AG04450 (cell line): ENCODE measurements around the gene SUMF2. TPM values are rescaled to one million over a fixed set of nuclear protein-coding genes. Genes with fewer than 3 reads are reported as not detected.
"Not testable (repeated sequence)": the region's sequence is repeated elsewhere in the genome, so short reads cannot be mapped to it uniquely, and the experiment has no call there.

Experiments used
- CTCF ChIA-PET: fragments of 300-600, 350-600 bp; formaldehyde crosslinking; extraction: SDS; loops from one replicate; lab custom pipeline; 2022; ENCODE audit warnings: antibody characterized with exemption, inconsistent platforms; lab: Charles Lee
- POLR2A ChIA-PET: fragments of 350-600 bp; formaldehyde crosslinking; extraction: SDS; loops from one replicate; lab custom pipeline; 2021; ENCODE audit warnings: antibody characterized with exemption, inconsistent platforms; lab: Yijun Ruan, JAX
- DNase-seq: peaks from one replicate; pipeline ENCODE4 v3.0.0-alpha.2; 2011; ENCODE audit warnings: low read depth, low spot score
- H3K27ac ChIP-seq: one replicate; pipeline ENCODE4 v1.5.1; 2012; ENCODE audit warnings: low read depth, low read length, control low read depth
- H3K27me3 ChIP-seq: one replicate; pipeline ENCODE4 v1.6.0; 2012; ENCODE audit warnings: low read length; ENCODE audit not compliant: control insufficient read depth, insufficient read depth
- H3K4me3 ChIP-seq: 2 replicates; pipeline ENCODE4 v1.5.1; 2011; ENCODE audit warnings: mild to moderate bottlenecking, low read depth, low read length, control low read depth
- H3K9me3 ChIP-seq: 2 replicates; pipeline ENCODE4 v1.5.1; 2012; ENCODE audit warnings: low read length; ENCODE audit not compliant: control insufficient read depth, insufficient read depth
- polyA plus RNA-seq: library from polyadenylated mRNA; depleted of rRNA; stranded (reverse); fragments of >200 nt; gene quantifications from 2 replicates; pipeline ENCODE4 v1.2.3, GENCODE V29; 2011
- TF ChIP-seq, protein P1 (sequence below): IDR thresholded peaks from 2 replicates; pipeline ENCODE4 v1.5.1; 2011; ENCODE audit warnings: low read depth, low read length, control low read depth, inconsistent platforms

The SUMF2 gene
- polyA plus RNA-seq, 1 experiment: 95.4 TPM

DNA sequence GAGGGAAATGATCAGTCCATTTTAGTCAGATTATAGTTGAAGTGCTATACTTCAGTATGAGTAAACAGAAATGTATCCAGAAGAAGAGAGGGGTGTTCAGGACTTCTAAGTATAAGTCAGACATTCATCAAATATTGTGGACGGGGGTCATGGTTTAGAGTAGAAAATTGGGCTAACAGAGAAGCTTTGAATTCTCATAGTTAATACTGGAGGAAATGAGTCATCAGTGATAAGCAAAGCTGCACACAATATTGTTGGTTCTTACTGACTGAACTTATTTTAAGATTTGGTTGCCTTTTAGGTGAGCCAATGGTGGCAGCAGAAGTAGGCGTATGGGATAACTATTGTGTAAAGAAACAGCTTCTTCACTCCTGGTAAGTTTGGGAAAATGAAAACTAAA is 1.7 kb upstream of the SUMF2 start:
- peak; percentile 44 for DNase-seq
- no peaks in the 10 kb centered on the region; the same call in 1 of the 2 replicates for H3K9me3 ChIP-seq
- CTCF ChIA-PET: interaction anchor here (0.8 to 4.2 kb wide), 4 partner anchors 11 to 58 kb away, joined by 3 to 55 read pairs (median 7); partner anchors contain the start of gene PHKG1
- no peaks in the 10 kb centered on the region for H3K27me3 ChIP-seq
- POLR2A ChIA-PET: interaction anchor here (1.6 to 2.9 kb wide), 2 partner anchors 11 to 29 kb away, joined by 4 to 22 read pairs; partner anchors contain the start of genes CCT6A and PSPH
- no peak overlapping the region for H3K4me3 ChIP-seq
- H3K27ac ChIP-seq: no peak overlapping the region
- TF ChIP-seq, protein P1, sequence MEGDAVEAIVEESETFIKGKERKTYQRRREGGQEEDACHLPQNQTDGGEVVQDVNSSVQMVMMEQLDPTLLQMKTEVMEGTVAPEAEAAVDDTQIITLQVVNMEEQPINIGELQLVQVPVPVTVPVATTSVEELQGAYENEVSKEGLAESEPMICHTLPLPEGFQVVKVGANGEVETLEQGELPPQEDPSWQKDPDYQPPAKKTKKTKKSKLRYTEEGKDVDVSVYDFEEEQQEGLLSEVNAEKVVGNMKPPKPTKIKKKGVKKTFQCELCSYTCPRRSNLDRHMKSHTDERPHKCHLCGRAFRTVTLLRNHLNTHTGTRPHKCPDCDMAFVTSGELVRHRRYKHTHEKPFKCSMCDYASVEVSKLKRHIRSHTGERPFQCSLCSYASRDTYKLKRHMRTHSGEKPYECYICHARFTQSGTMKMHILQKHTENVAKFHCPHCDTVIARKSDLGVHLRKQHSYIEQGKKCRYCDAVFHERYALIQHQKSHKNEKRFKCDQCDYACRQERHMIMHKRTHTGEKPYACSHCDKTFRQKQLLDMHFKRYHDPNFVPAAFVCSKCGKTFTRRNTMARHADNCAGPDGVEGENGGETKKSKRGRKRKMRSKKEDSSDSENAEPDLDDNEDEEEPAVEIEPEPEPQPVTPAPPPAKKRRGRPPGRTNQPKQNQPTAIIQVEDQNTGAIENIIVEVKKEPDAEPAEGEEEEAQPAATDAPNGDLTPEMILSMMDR: no peak

DNA sequence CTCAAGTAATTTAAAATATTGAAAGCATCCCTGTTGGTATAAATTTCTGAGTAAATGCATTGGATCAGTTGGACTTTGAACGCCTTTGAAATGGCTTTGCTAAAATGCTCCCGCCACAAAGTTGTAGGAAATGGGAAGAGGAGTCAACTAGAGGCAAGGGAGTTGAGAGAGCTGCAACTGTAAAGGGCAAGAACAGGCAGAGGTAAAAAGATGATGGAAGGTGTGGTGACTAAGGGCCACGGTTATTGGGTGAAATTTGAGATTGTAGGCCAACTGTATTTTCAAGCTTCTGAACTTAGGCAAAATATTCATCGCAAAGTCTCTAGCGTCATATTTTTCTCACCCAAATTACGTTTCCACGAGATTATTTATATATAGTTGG is 595 bp upstream of the SUMF2 start:
- no peak for DNase-seq
- Histone ChIP-seq H3K4me3 (no peak overlapping the region), H3K27me3 (no peaks in the 10 kb centered on the region), H3K9me3 (no peaks in the 10 kb centered on the region; the same call in 1 of the 2 replicates), H3K27ac (peak overlapping the region; percentile 82)
- CTCF ChIA-PET: interaction anchor here (0.6 to 4.2 kb wide), 4 partner anchors 10 to 59 kb away, joined by 3 to 55 read pairs (median 8); no protein-coding TSS in a partner anchor
- POLR2A ChIA-PET: interaction anchor here (1.1 to 2.9 kb wide), 4 partner anchors 12 to 30 kb away, joined by 3 to 41 read pairs (median 13); partner anchors contain the start of genes CCT6A and PSPH
- TF ChIP-seq, protein P1: no peak

DNA sequence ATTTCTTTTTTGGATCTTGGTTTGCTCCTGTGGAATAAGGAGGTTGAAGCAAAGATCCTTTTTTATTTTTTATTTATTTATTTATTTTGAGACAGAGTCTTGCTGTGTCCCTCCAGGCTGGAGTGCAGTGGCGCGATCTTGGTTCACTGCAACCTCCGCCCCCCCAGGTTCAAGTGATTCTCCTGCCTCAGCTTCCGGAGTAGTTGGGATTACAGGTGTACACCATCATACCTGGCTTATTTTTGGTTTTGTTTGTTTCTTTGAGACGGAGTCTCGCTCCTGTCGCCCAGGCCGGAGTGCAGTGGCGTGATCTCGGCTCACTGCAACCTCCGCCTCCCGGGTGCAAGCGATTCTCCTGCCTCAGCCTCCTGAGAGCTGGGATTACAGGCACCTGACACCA is 2.3 kb downstream of the SUMF2 start:
- CTCF ChIA-PET: interaction anchor here (1.3 to 4.2 kb wide), 4 partner anchors 7 to 62 kb away, joined by 6 to 55 read pairs (median 9); partner anchors contain the start of gene PHKG1
- H3K9me3 ChIP-seq, H3K27ac ChIP-seq, DNase-seq, H3K27me3 ChIP-seq, H3K4me3 ChIP-seq: not testable (repeated sequence)
- POLR2A ChIA-PET: interaction anchor here (2.9 kb wide), 1 partner anchor 15 kb away, joined by 41 read pairs; the partner anchor contains the start of genes CCT6A and PSPH

DNA sequence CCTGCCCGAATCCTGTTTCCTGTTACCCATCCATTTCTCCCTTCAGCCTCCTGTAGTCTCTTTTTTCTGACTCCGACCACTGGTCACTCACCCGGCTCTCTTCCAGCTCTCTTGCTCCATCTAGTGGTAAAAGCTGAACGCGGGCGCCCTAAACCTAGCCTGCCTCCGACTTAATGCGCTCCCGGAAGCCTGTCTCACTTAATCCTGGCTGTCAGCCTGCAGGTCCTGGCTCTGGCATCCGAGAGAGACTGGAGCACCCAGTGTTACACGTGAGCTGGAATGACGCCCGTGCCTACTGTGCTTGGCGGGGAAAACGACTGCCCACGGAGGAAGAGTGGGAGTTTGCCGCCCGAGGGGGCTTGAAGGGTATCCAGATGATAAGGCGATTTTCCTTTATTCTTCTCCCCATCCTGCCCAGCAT is 10.3 kb downstream of the SUMF2 start:
- TF ChIP-seq, protein P1: peak; percentile 96
- peak; percentile 44 for DNase-seq
- no peak overlapping the region for H3K4me3 ChIP-seq
- H3K27ac ChIP-seq: no peak overlapping the region
- ChIA-PET POLR2A (interaction anchor here (0.5 to 2.1 kb wide), 3 partner anchors 23 to 67 kb away, joined by 3 to 8 read pairs (median 4); partner anchors contain the start of genes CCT6A and PSPH), CTCF (interaction anchor here (0.5 to 5.0 kb wide), 32 partner anchors 9 to 481 kb away, joined by 3 to 112 read pairs (median 8); partner anchors contain the start of genes CCT6A, CHCHD2, PHKG1 and PSPH)
- no peaks in the 10 kb centered on the region for H3K9me3 ChIP-seq
- no peaks in the 10 kb centered on the region for H3K27me3 ChIP-seq

DNA sequence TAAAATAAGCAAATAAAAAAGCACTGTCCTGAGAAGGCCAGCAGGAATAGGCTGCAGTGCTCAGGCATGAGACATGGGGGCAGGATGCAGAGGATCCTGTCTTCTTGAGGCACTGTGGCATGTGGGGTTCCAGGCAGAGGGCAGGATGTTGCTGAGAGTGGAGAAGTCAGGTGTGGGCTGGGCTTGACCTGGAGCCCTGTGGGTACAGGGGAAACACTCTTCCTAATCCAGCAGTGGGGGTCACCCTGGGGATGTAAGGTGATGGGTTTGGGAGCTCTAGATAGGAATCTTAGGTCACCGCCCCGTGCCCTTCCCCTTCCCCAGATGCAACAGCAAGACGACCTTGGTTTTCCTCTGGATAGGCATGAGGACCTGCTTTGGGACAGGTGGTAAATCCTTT is 13.6 kb downstream of the SUMF2 start:
- ChIA-PET POLR2A (no interaction called here), CTCF (interaction anchor here (0.6 to 2.5 kb wide), 5 partner anchors 14 to 1304 kb away, joined by 3 to 23 read pairs (median 4); partner anchors contain the start of gene PHKG1)
- H3K27me3 ChIP-seq: no peaks in the 10 kb centered on the region
- no peaks in the 10 kb centered on the region for H3K9me3 ChIP-seq
- no peak for DNase-seq
- no peak overlapping the region for H3K4me3 ChIP-seq
- no peak overlapping the region for H3K27ac ChIP-seq
- TF ChIP-seq, protein P1: no peak
